Measurements from ENCODE around the gene SPATS1. TPM values are rescaled to one million over a fixed set of nuclear protein-coding genes. Genes with fewer than 3 reads are reported as not detected.
A peak's percentile ranks its signal among the peaks of the same experiment; 100 is the strongest.
"Not testable (repeated sequence)": the region's sequence is repeated elsewhere in the genome, so short reads cannot be mapped to it uniquely, and the experiment has no call there.

SPATS1 gene
- total RNA-seq, 1 experiment from 2014 or later: not detected

DNA sequence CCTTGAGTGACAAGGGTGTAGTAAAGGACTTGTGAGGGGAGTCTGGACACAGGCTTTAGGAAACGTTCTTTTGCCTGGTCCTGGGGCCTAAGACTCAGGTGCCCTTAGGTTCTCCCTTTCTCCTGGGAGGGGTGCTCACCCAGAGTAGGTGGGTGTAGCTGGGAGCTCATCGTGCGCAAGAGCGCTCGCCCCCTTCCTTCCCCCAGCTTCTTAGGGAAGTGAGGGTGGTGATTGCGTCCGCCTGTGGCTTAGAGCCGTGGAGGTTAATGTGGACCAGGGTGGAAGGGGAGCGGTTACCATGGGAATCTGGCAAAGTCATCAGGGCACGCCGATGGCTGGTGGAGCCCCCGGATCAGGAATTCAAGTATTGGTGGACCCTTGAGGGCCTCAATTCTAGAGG is 26.0 kb upstream of the SPATS1 start:
- no peak for DNase-seq (ENCODE audit: low read depth in 1 of 2, low spot score in 2 of 2)
- peaks cover 6% of the 10 kb centered on the region; the same call in 1 of the 2 replicates for H3K4me1 ChIP-seq (replicated peaks)
- H3K4me3 ChIP-seq: no peak overlapping the region
- H3K27me3 ChIP-seq (replicated peaks): peaks cover 41% of the 10 kb centered on the region
- H3K36me3 ChIP-seq: peaks cover 10% of the 10 kb centered on the region
- H3K27ac ChIP-seq: no peak overlapping the region
- H3K9me3 ChIP-seq (replicated peaks): no peaks in the 10 kb centered on the region

DNA sequence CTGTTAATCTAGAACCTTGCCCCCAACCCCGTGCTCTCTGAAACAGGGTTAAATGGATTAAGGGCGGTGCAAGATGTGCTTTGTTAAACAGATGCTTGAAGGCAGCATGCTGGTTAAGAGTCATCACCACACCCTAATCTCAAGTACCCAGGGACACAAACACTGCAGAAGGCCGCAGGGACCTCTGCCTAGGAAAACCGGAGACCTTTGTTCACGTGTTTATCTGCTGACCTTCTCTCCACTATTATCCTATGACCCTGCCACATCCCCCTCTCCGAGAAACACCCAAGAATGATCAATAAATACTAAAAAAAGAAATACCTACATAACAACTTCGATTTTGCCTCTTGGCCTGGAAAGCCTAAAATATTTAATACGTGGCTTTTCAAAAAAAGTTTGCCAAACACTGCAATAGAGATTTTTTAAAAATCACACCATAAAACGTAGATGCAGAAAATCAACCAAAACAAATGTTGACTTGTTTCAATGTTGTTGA is 25.3 kb upstream of the SPATS1 start:
- DNase-seq (ENCODE audit: low read depth in 1 of 2, low spot score in 2 of 2); H3K36me3 ChIP-seq; H3K9me3 ChIP-seq (replicated peaks); H3K4me3 ChIP-seq; H3K4me1 ChIP-seq (replicated peaks); H3K27ac ChIP-seq: not testable (repeated sequence)
- H3K27me3 ChIP-seq (replicated peaks): peaks cover 44% of the 10 kb centered on the region

DNA sequence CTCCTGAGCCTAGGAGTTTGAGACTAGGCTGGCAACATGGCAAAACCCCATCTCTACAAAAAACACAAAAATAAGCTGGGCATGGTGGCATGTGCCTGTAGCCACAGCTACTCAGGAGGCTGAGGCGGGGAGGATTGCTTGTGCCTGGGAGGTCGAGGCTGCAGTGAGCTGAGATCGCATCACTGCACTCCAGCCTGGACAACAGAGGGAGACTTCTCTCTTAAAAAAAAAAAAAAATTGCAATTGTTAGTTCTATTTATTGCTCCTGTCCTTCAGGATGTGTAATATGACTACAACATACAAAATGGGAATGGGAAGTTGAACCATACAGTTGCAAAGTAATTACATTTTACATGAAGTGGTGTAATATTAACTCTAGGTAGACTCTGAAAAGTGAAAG is 21.2 kb upstream of the SPATS1 start:
- H3K27ac ChIP-seq: no peak overlapping the region
- H3K27me3 ChIP-seq (replicated peaks): peaks cover 48% of the 10 kb centered on the region
- no peak for DNase-seq (ENCODE audit: low read depth in 1 of 2, low spot score in 2 of 2)
- H3K4me1 ChIP-seq (replicated peaks): no peaks in the 10 kb centered on the region
- H3K36me3 ChIP-seq: no peaks in the 10 kb centered on the region
- no peaks in the 10 kb centered on the region for H3K9me3 ChIP-seq (replicated peaks)
- H3K4me3 ChIP-seq: no peak overlapping the region

DNA sequence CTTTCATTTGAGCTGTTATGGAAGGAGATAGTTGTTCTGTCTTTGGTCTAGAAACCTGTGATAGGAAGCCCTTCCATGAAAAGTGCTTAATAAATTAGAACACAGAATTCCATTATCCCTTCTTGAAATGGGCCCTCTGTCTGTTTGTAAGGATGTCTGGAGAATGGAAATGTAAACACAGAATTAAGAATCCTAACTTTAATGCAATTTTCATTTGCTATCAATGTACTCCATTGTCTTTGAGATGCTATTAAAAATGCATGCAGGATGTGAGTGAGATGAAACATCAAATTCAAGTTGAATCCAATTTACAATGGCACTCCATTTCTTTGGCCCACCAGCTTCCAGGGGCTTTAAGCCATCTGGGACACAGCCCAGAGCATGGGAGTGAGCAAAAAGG is 15.4 kb upstream of the SPATS1 start:
- H3K4me3 ChIP-seq: no peak overlapping the region
- H3K27me3 ChIP-seq (replicated peaks): peaks cover 34% of the 10 kb centered on the region
- no peaks in the 10 kb centered on the region for H3K36me3 ChIP-seq
- H3K9me3 ChIP-seq (replicated peaks): no peaks in the 10 kb centered on the region
- H3K4me1 ChIP-seq (replicated peaks): no peaks in the 10 kb centered on the region
- DNase-seq (ENCODE audit: low read depth in 1 of 2, low spot score in 2 of 2): no peak
- no peak overlapping the region for H3K27ac ChIP-seq

DNA sequence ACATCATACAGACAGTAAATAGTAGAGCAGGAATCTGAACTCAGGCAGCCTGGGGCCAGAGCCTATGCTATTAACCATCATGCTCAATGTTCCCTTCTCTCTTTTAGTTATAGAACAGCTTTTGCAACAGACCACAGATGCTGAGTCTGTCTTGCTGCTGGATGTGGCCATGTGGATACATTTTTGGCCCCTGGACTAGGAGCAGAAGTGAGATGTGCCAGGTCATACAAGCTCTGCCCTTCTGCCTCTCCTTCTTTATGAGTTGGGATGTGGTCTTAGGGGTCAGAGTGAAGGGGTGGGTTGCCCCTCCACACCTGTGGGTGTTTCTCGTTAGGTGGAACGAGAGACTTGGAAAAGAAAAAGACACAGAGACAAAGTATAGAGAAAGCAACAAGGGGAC is 14.7 kb upstream of the SPATS1 start:
- H3K9me3 ChIP-seq (replicated peaks): no peaks in the 10 kb centered on the region
- H3K4me3 ChIP-seq: no peak overlapping the region
- DNase-seq (ENCODE audit: low read depth in 1 of 2, low spot score in 2 of 2): no peak
- peaks cover 35% of the 10 kb centered on the region for H3K27me3 ChIP-seq (replicated peaks)
- no peaks in the 10 kb centered on the region for H3K4me1 ChIP-seq (replicated peaks)
- H3K27ac ChIP-seq: no peak overlapping the region
- H3K36me3 ChIP-seq: no peaks in the 10 kb centered on the region

DNA sequence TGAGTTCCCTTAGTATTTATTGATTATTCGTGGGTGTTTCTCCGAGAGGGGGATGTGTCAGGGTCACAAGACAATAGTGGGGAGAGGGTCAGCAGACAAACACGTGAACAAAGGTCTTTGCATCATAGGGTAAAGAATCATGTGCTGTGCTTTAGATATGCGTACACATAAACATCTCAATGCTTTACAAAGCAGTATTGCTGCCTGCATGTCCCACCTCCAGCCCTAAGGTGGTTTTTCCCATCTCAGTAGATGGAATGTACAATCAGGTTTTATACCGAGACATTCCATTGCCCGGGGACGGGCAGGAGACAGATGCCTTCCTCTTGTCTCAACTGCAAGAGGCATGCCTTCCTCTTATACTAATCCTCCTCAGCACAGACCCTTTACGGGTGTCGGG is 14.2 kb upstream of the SPATS1 start:
- not testable (repeated sequence) for DNase-seq (ENCODE audit: low read depth in 1 of 2, low spot score in 2 of 2); H3K4me1 ChIP-seq (replicated peaks); H3K36me3 ChIP-seq; H3K27ac ChIP-seq; H3K9me3 ChIP-seq (replicated peaks); H3K4me3 ChIP-seq
- H3K27me3 ChIP-seq (replicated peaks): peaks cover 35% of the 10 kb centered on the region

DNA sequence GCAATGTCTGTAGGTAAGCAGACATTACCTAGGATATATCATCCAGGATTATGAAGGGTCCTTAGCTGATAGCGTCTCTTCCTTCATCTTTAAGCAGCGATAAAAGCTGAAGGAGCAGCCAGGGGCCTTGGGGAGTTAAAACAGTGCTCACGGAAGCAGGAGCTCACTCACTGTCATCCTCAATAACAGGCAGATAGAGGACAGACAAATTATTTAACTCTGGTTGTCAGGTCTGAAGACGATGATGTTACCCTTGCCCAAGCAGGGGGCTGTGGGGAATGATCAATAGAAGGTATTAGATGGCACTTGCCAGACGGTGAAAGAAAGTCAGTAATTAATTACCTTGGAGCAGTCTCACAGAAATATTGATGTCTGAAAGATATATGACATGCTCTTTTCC is 12.6 kb upstream of the SPATS1 start:
- Histone ChIP-seq H3K4me3 (no peak overlapping the region), H3K36me3 (no peaks in the 10 kb centered on the region), H3K4me1 (replicated peaks) (no peaks in the 10 kb centered on the region), H3K27ac (no peak overlapping the region), H3K27me3 (replicated peaks) (peaks cover 35% of the 10 kb centered on the region), H3K9me3 (replicated peaks) (no peaks in the 10 kb centered on the region)
- DNase-seq (ENCODE audit: low read depth in 1 of 2, low spot score in 2 of 2): no peak

DNA sequence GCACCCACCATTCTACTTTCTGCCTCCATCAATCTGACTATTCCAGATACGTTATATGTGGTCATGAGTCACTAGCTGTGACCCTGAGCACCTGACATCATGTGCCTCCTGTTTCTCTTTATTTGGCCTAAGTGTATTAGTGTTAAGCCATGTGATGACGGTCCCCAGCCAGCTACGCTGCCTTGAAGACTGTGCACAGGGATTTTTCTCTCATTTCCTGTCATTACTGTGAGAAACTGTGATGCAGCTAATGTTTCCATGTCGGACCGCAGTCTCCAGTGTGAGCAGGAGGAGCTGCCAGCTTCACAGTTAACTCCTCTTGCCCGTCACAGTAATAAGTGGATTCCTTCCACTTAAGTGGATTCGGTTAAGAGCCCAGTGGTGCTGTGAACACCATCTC is 9.9 kb upstream of the SPATS1 start:
- Histone ChIP-seq H3K27ac (no peak overlapping the region), H3K27me3 (replicated peaks) (peaks cover 43% of the 10 kb centered on the region), H3K4me3 (no peak overlapping the region), H3K36me3 (no peaks in the 10 kb centered on the region), H3K9me3 (replicated peaks) (no peaks in the 10 kb centered on the region), H3K4me1 (replicated peaks) (no peaks in the 10 kb centered on the region)
- no peak for DNase-seq (ENCODE audit: low read depth in 1 of 2, low spot score in 2 of 2)

DNA sequence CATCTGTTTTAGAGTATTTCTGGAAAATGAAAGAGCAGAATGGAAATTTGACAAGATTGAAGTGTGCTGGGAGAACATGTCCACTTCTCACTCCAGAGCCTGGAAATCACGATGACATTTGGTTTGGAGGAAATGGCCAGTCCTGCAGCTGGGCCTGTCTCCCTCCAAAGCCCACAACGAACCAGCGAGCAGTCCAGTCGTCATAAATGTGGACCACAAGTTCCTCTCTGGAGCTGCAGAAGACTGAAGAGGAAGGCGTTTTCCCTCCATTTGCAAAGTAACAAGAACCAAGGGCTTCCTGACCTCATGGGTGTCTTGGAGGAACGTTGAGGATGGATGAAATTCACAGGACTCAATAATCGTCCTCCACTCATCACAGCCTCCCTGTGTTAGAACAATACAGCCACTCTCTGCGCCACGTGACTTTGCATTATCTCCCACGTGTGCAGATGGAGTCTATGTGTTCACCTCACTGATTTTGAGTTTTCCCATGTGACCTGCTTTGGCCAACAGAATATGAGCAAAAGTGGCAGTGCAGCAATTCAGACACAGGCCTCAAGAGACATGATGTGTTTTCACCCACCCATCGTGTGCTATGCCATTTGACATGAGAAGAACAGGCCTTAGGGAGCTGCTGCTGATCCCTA is 9.1 kb upstream of the SPATS1 start:
- H3K9me3 ChIP-seq (replicated peaks): no peaks in the 10 kb centered on the region
- no peak overlapping the region for H3K27ac ChIP-seq
- H3K4me1 ChIP-seq (replicated peaks): no peaks in the 10 kb centered on the region
- no peak for DNase-seq (ENCODE audit: low read depth in 1 of 2, low spot score in 2 of 2)
- no peaks in the 10 kb centered on the region for H3K36me3 ChIP-seq
- no peak overlapping the region for H3K4me3 ChIP-seq
- H3K27me3 ChIP-seq (replicated peaks): peaks cover 43% of the 10 kb centered on the region

DNA sequence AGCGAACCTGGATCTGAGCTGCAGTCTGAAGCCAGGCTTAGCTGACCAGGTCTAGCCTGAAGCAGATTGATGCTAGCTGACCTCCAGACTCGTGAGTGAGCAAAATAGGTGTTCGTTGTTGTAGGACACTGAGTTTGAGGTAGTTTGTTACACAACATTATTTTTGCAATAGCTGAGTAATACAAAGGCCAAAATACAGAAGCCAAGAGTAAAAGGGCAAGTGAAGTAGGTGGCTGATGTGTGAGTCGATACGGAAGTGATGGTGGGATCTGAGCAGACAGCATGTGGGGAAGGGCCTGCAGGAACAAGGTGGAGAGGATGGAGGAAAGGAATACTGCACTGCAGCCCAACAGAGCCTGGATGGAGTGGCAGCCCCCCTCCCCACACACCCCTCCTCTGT is 8.5 kb upstream of the SPATS1 start:
- peaks cover 40% of the 10 kb centered on the region for H3K27me3 ChIP-seq (replicated peaks)
- no peaks in the 10 kb centered on the region for H3K36me3 ChIP-seq
- no peak overlapping the region for H3K27ac ChIP-seq
- no peaks in the 10 kb centered on the region for H3K4me1 ChIP-seq (replicated peaks)
- no peaks in the 10 kb centered on the region for H3K9me3 ChIP-seq (replicated peaks)
- DNase-seq (ENCODE audit: low read depth in 1 of 2, low spot score in 2 of 2): no peak
- no peak overlapping the region for H3K4me3 ChIP-seq

DNA sequence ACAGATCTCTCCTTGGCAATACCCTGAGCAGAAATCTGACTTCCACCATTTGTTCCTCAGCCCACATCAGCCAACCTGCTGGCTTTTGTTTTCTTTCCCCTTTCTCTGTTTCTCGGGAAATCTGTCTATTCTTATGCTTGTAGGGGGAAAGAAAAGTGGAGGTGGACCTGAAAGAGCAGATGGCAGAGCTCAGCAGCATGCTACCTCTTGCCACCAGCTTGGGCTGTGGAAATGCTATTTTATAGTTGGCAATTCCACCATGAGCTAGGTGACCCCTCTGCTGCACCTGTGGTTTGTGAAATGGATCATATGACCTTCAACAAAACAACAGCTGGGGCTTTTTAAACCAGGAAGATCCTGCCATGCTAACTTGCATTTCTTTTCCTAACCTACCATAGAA is 6.8 kb upstream of the SPATS1 start:
- H3K4me1 ChIP-seq (replicated peaks): no peaks in the 10 kb centered on the region
- H3K27me3 ChIP-seq (replicated peaks): peaks cover 23% of the 10 kb centered on the region
- H3K4me3 ChIP-seq: no peak overlapping the region
- H3K9me3 ChIP-seq (replicated peaks): no peaks in the 10 kb centered on the region
- DNase-seq (ENCODE audit: low read depth in 1 of 2, low spot score in 2 of 2): no peak
- H3K27ac ChIP-seq: no peak overlapping the region
- no peaks in the 10 kb centered on the region for H3K36me3 ChIP-seq

DNA sequence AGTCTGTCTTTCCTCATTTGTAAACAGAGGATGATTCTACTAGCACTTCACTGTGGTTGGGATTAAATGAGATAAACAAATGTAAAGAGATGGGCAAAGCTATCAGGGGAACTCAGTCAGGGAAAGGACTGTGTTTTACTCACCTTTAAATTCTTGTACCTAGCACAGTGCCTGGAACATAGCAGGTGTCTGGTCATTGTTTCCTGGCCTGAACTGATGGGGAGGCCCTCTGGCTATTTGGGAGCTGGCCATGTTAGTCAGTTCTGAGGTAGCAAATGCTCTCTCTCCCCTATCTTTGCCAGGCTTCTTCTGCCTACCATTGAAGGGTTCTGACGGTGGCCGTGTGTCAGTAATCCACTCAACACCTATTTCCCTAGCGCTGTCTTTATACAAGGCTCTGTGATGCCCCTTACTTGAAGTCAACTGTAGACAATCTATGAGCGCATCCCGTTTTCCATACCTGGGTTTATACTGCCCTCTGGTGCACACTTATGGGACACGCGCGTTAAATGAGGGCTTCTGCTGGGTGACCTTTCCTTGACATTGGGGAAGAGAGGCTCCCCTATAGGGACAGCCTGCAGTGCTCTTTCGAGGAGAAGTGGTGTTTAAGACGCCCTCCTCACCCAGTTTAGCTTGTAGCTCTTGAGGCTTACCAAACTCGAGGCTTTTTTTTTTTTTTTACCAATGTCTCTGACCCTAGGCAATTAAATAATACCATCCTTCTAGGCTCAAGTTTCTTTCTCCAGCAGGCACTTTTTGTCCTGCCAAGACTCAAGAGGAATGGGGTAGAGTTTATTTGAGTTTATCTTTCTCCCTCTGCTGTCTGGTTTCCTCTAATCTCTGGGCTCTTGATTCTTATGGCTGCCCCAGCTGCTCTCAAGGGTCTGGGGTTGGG is 4.0 kb upstream of the SPATS1 start:
- no peaks in the 10 kb centered on the region for H3K9me3 ChIP-seq (replicated peaks)
- no peak overlapping the region for H3K27ac ChIP-seq
- DNase-seq (ENCODE audit: low read depth in 1 of 2, low spot score in 2 of 2): peak; percentile 51 to 57
- no peaks in the 10 kb centered on the region for H3K36me3 ChIP-seq
- H3K4me1 ChIP-seq (replicated peaks): no peaks in the 10 kb centered on the region
- H3K4me3 ChIP-seq: no peak overlapping the region
- H3K27me3 ChIP-seq (replicated peaks): peaks cover 24% of the 10 kb centered on the region

DNA sequence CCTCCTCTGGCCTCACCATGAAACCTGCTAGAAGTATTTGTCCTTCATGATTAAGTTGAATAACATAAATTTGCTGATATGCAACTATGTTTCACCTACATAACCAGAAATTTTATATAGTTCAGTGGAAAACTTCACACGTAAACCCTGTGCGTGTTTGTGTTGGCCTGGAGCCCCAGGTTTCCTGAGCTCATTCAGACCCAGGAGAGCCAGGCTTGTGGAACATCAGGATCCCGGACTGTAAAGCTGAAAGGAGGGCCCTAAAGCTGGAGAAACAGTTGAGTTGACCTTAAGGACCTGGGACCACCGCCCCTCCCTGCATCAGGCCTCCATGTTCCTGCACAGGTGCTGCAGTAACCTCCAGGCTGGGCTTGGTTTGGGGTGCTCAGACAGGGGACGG is 3.1 kb upstream of the SPATS1 start:
- Histone ChIP-seq H3K27me3 (replicated peaks) (peaks cover 30% of the 10 kb centered on the region), H3K27ac (no peak overlapping the region), H3K4me1 (replicated peaks) (no peaks in the 10 kb centered on the region), H3K36me3 (no peaks in the 10 kb centered on the region), H3K4me3 (no peak overlapping the region), H3K9me3 (replicated peaks) (no peaks in the 10 kb centered on the region)
- DNase-seq (ENCODE audit: low read depth in 1 of 2, low spot score in 2 of 2): no peak
